Suppressor macrophage treated with lipopolysaccharide for 1 hour (primary cell): Measurements from ENCODE around the gene CDK19.
"Not testable (repeated sequence)": the region's sequence is repeated elsewhere in the genome, so short reads cannot be mapped to it uniquely, and the experiment has no call there.

Experiments used
- DNase-seq, 3 donors: peaks; one replicate each; pipeline ENCODE4 v3.0.0-alpha.2; 2020 to 2022

Gene CDK19

DNA sequence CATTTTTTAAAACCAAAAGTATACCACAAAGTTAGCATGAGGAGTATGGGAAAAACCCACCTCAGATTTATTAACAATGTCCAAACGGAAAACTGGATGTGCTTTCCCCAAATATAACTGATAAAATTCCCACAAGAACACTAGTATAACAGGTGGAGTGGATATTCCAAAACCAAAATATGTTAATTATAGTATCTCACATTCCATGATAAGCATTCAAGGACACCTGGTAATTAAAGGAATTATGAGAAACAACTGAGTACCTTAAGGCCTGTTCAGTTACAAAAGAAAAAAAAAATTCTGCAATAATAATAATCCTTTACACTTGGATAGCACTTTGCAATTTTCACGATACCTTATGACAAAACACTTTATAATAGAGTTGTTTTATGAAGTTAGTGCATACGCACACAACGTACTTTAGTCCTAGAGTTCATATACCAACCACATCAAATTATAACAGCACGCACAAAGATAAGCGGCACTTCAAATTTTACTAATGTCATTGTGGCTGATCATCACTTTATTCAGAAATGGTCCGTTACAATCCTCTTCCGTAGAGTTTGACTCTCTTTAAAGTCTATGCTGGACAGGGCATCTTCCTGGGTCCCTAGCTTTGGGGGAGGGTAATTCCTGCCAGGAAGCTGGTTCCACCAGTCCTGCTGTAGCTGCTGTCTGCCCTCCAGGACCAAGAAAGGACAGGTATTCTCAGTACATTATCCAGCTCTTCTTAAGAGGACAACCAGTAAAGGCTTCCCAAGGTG lies 1.7 kb downstream of the CDK19 start:
- no peak for DNase-seq

DNA sequence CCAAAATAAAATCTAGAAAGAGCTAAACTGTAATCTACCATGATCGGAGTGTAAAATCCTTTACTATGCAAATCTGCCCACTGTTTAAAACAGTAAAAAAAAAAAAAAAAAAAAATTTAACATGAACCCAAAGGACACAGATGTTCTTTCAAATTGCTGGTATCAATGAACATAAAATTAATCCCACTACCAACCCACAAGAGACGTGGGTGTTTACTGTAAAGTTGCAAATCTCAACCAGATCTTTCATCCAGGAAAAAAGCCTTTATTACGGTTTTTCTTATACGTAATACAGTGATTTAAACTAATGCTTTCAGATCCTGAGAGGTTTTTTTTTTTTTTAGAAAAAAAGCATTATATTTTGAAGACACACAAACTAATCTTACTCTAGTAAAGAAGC lies 2.5 kb downstream of the CDK19 start:
- no peak for DNase-seq

DNA sequence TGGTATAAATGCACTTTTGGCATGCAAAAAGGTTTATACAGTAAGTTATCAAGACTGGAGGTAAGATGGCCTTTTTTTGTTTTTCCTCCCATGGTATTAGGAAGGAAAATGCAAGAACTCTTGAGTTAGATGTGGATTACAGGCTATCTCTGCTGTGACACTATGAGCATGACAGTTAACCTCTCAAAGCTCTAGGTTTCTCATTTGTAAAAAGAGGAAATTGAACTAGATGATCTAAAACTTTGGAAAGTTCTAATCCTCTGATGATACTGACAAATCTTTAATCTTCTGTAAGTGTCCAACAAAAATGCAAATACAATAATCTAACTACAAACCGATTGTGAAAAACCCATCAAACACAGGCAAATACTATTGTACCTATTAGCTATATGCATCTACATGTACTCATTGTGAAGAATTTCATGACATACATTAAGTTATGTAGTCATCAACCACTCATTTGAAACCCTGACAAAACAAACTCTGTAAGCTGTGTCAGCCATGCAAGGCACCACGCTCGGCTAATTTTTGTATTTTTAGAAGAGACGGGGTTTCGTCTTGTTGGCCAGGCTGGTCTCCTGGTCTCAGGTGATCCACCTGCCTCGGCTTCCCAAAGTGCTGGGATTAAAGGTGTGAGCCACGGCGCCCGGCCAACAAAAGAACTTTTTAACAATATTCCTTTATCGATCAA lies 4.2 kb downstream of the CDK19 start:
- DNase-seq, result peak; percentile 32 to 70 (median 58)

- DNase-seq, result no peak
Observed at GRCh38 chr6:110809792-110810191, 5.5 kb downstream of the CDK19 start.

- DNase-seq, result not testable (repeated sequence)
Observed at GRCh38 chr6:110802175-110802574, 13.1 kb downstream of the CDK19 start.

GRCh38 chr6:110800839-110801196 lies 14.5 kb downstream of the CDK19 start:
- DNase-seq, result no peak

DNA sequence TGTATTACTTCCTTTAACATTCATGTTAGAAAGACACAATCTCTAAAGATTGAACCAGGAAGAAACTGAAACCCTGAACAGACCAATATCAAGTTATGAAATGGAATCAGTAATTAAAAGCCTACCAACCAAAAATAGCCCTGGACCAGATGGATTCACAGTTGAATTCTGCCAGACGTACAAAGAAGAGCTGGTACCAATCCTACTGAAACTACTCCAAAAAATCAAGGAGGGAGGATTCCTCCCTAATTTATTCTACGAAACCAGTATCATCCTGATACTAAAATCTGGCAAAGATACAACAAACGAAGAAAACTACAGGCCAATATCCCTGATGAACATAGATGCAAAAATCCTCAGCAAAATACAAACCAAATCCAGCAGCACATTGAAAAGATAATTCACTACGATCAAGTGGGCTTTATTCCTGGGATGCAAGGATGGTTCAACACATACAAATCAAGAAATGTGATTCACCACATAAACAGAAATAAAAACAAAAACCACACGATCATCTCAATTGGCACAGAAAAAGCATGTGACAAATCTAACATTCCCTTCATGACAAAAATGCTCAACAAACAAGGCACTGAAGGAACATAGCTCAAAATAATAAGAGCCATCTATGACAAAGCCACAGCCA lies 15.0 kb downstream of the CDK19 start:
- DNase-seq, result no peak

DNA sequence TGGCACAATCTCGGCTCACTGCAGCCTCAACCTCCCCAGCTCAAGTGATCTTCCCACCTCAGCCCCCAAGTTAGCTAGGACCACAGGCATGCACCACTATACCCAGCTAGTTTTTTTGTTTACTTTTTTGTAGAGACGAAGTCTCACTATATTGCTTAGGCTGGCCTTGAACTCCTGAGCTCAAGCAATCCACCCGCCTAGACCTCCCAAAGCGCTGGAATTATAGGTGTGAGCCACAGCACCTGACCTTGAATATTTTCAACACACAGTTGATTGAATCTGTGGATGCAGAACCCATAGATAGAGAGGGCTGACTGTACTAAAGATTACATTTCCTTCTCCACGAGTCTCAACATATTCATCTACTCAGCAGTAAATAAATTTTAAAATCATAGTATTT lies 15.6 kb downstream of the CDK19 start:
- DNase-seq, result no peak

DNA sequence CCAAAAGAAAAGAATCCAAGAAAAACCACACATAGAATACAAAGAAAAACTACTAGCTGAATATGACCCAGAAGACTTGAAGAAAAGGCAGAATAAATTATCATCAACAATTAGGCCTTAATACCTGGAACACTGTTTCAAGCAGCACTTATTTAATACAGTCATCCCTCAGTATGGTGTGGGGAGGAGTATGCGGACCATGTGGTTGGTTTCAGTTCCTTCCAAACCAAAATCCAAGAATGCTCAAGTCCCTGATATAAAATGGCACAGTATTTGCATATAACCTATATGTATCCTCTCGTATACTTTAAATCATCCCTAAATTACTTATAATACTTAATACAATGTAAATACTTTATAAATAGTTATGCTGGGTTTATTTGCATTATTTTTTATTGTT lies 16.1 kb downstream of the CDK19 start:
- DNase-seq, result peak; percentile 41 to 58 (median 46)

- DNase-seq, result no peak
Observed at GRCh38 chr6:110795271-110795670, 20.0 kb downstream of the CDK19 start.

DNA sequence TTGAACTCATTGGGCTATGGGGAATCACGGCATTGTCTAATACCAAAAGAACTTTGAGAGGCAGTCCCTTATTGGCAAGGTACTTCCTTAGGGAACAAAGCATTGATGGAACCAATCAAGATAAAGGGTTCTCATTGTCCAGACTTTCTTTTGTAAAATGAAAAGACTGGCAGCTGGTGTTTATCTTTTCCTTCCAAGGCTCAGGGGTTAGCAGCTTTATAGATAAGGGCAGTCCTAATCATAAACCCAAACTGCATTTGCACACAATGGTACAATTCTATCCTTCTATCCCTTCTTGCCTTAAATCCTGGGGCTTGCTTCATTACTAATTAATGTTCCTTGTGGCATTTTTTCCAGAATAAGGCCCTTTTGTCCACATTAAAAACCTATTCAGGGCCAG lies 28.6 kb downstream of the CDK19 start:
- no peak for DNase-seq

- no peak for DNase-seq
Observed at GRCh38 chr6:110786271-110786670, 29.0 kb downstream of the CDK19 start.

DNA sequence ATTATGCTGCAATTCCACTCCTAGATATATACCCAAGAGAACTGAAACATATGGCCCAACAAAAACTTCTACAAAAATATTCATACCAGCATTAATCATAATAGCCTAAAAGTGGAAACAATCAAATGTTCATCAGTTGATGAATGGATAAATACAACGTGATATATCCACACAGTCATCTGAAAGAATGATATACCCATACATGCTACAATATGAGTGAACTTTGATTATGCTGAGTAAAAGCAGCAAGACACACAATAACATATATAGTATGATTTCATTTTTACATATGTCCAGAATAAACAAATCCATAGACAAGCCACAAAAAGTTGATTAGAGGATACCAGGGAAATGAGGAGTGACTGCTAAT lies 30.7 kb downstream of the CDK19 start:
- DNase-seq, result no peak

GRCh38 chr6:110781522-110782214 lies 33.6 kb downstream of the CDK19 start:
- DNase-seq, result peak in 1 of 3 donors; percentile 1

- no peak for DNase-seq
Observed at GRCh38 chr6:110778333-110778732, 36.9 kb downstream of the CDK19 start.

DNA sequence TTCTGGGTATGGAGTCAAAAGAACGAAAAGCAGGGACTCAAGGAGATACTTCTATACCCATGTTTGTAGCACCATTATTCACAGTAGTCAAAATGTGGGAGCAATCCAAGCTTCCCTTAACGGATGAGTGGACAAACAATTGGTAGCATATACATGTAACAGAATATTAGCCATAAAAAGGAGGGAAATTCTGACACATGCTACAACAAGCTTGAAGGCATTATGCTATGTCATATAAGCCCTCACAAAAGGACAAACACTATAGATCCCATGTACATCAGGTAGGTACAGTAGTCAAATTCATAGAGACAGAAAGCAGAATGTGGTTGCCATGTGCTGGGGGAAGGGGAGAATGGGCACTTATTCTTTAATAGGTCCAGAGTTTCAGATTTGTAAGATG lies 37.6 kb downstream of the CDK19 start:
- DNase-seq, result no peak

DNA sequence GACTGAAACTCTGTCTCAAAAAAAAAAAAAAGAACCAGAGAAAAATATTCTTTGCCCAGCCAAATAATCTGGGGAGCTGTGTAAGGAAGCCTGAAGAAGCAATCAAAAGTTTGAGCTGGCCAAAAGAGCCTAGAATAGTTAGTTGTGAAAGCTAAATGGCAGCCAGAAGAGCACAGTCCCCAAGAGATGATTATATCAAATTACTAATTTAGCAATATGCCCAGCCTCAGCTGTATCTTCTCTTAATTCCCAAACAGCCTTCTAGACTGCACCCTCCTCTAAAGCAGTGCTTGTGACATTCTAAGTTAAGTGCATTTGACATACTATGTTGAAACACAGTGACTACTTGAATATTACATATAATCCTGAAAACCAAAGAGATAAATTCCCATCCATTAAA lies 38.9 kb downstream of the CDK19 start:
- DNase-seq, result peak in 1 of 3 donors; percentile 11

GRCh38 chr6:110769923-110770322 lies 45.3 kb downstream of the CDK19 start:
- DNase-seq, result no peak

GRCh38 chr6:110768057-110768456 lies 47.2 kb downstream of the CDK19 start:
- DNase-seq, result no peak

GRCh38 chr6:110761371-110761770 lies 53.9 kb downstream of the CDK19 start:
- DNase-seq, result no peak

GRCh38 chr6:110760589-110760988 lies 54.7 kb downstream of the CDK19 start:
- DNase-seq, result no peak

GRCh38 chr6:110760098-110760497 lies 55.2 kb downstream of the CDK19 start:
- not testable (repeated sequence) for DNase-seq

GRCh38 chr6:110757926-110758325 lies 57.3 kb downstream of the CDK19 start:
- DNase-seq, result no peak

DNA sequence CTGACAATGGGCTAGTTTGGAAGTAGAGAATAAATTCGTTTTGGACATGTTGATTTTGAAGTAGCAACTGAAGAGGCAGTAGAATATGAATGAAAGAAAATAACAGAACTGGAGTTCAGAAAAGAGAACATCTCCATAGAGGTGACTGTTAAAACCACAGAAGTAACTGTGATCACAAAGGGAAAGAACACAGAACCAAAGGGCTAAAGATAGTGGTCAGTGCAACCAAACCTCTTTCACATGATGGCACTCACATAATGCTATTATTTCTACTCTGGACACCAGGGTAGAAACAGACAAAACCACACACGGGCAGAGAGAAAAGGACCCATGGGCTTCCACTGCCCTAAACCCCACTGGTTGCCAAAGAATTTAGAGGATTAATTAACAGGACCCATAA lies 58.5 kb downstream of the CDK19 start:
- peak in 1 of 3 donors; percentile 18 for DNase-seq
